ENCODE results near the gene CTSO.
A peak's percentile ranks its signal among the peaks of the same experiment; 100 is the strongest.
"Not testable (repeated sequence)": the region's sequence is repeated elsewhere in the genome, so short reads cannot be mapped to it uniquely, and the experiment has no call there.

Gene CTSO

DNA sequence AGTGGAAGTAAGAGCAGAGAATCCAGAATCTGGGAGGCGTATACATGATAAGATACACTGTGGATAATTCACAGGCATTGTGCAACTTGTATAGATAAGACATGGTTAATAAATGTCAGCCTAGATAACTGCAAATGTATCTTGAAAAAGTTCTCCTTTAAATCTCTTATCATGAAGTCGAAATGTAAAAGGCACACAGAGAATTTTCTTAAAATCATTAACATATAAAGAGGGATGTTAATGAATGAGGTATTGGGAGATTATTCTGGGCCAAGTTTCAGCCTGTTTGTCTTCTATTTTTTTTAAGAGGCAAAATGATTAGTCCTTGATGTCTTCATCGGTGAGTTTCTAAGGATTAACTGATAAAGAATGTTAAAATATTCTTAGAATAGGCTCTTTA is 49.3 kb downstream of the CTSO start:
- DNase-seq: no peak

DNA sequence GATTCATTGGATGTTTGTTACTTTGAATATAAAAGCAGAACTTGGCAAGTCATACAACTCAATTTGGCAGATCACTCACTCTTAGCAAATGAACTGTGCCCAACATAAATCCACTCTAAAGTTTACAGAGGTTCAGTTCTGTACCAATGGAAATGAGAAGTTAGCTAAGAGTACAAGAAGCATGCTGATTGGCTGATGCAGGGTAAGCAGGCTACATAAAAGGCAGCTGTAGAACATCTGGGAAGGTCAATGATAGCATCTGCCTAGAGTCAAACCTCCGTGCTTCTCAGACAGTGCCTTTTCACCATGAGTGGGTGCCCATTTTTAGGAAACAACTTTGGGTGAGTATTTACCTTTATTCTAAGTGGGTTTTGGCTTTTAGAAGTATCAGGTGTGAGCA is 50.2 kb downstream of the CTSO start, which contains the start of gene TDO2:
Gene TDO2 (plus strand): TSS at position 244 of the 400 bp plus-strand sequence. CDS start 63 bp downstream, at position 307.
- no peak for DNase-seq

DNA sequence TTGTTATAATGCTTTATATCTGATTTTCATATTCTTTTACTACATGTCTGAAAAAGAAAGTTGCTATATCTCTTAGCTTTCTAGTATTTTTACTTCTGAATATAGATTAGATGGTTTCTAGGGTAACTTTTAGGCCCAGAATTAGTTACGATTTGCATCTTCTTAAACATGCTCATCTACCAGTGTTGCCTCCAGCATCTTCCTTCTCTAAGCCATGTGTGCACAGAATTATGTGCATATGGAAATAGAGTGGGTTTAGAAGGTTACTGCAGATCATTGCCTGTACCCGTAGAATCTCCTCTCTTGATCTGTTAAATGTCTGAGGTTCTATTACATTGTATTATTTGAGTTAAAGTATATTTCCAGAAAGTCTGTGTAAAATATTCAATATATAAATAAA is 52.7 kb downstream of the CTSO start:
- DNase-seq: no peak

DNA sequence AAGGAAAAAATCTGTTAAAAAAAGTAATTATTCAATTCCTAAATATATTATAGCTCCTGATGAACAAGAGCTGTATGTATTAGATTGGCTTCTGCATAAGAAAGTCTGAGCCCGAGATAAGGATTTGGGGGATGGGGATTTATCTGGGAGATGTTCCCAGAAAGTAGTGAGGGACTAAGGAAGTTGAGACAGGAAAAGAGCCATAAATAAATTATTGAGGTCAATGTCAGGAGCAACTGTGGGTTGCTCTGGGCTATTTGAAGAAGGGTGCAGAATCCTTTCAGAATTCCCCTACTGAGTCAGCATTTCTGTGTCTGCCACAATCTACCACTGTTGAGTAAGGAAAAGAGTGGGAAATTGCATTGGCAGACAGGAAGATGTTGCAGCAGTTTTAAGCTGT is 53.3 kb downstream of the CTSO start:
- DNase-seq: peak in 1 of 2 donors; percentile 11

DNA sequence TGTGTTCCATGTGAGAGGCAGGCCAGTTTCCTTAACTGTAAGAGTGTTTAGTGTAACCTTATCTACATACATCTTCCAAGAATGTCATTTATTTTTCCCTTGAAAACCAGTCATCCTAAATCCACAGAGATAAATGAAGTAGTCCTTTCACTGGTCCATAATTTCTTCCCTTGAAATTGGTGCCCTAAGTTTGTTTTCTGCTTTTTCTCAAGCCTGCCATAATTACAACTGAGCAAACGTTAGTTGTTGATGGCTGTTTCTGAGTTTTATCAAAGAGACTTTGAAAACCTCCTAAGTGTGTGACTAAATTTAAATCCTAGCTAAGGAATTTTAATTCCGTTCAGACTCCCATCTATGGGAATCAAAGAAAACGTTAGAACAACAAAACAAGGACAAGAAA is 53.8 kb downstream of the CTSO start:
- no peak for DNase-seq

DNA sequence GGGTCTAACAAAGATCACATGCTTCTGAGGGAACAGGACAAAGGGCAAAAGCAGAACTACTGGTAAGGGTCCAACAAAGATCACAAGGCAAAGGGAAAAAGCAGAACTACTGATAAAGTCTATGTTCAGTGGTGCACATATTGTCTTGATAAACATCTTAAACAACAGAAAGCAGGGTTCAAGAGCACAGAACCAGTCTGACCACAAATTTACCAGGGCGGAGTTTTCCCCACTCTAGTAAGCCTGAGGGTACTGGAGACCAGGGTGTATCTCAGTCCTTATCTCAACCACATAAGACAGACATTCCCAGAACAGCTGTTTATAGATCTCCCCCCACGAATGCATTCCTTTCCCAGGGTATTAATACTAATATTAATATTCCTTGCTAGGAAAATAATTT is 55.3 kb downstream of the CTSO start:
- not testable (repeated sequence) for DNase-seq

DNA sequence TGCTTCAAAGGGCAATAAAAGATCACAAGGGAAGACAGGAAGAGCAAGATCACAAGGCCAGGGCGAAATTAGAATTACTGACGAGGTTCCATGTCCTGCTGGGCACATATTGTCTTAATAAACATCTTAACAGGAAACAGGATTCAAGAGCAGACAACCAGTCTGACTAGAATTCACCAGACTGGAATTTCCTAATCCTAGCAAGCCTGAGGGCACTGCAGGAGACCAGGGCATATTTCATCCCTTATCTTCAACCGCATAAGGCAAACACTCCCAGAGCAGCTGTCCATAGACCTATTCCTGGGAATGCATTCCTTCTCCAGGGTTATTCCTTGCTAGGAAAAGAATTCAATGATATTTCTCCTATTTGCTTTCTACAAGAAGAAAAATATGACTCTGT is 62.6 kb downstream of the CTSO start:
- no peak for DNase-seq

DNA sequence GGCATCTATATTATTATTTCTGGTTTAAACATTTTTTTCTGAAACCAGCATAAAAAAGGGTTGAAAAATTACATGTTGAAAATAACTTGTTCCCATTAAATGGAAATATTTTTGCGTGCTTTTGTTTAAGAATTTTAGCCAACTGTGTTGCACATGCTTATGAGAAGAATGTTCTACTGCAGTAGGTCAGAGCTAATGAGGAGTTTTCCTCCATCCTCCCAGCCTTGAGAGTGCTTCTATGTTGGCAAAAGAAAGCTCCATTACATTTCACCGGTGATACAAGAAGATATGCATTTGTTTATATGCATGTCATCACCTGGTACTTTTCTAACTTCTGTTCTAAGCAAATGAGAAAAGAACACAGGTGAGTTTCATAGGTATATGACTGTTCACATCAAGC is 63.7 kb downstream of the CTSO start:
- DNase-seq: no peak

DNA sequence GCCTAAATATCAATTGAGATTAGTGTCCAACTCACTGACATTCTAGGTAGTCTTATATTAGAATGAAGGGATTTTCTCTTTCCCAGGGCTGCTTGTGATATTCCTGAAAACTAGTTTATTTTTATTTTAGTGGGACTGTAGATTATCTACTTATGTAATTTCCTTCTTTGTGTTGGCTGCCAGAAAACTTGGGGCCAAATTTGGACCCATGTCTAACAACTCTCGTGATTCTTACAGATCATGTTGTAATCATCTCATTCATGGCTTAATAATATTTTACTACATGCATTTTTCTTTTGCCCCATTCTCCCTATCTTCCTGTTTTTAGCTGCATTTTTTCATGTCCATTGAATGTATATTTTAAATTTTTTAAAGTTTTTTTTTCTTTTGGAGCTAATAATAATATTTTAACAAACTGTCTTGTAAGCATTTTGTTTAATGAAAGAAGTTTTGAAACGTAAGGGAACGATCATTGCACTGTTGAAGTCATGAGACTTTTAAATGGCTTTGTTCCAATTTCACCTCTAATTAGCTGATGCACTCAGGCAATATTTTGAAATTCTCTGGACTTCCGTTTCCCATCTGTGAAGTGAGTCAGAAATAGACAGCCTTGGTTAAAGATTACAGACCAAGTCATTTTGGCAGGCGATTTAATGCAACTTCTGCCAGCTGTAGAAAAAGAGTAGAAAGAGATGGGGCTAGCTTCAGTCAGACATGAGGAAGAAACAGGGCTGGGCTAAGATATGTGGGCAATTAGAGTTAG is 64.5 kb downstream of the CTSO start:
- peak; percentile 33 to 53 for DNase-seq

DNA sequence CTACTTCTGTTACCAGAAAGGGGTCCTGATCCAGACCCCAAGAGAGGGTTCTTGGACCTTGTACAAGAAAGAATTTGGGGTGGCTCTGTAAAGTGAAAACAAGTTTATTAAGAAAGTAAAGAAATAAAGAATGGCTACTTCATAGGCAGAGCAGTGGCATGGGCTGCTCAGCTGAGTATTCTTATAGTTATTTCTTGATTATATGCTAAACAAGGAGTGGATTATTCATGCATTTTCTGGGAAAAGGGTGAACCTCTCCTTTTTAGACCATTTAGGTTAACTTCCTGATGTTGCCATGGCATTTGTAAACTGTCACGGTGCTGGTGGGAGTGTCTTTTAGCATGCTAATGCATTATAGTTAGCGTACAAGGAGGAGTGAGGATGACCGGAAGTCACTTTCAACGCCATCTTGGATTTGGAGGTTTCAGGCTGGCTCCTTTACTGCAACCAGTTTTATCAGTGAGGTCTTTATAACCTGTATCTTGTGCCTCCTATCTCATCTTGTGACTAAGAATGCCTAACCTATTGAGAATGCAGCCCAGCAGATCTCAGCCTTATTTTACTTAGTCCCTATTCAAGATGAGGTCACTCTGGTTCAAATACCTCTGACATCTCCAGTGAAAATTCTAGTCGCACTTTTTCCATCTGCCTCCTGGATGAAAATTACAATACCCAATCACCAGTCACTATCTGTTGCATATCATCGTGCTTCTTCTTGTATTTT is 65.7 kb downstream of the CTSO start:
- no peak for DNase-seq

DNA sequence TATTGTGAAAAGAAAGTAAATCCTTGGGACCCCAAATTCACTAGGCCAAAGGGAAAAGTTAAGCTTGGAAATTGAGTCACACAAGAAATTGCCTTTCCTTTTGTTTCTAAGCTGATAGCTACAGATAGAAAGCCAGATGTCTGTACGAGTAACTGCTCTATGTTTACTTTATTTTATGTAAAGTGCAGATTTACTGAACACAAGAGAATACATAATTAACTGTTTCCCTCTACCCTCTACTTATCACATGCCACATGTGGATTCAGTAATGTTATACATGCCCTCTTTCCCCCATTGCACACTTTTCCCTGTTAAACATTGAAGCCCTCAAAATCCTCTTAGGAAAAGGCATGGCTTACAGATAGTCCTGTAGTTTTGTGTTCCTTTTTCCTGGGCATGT is 66.6 kb downstream of the CTSO start:
- DNase-seq: no peak

DNA sequence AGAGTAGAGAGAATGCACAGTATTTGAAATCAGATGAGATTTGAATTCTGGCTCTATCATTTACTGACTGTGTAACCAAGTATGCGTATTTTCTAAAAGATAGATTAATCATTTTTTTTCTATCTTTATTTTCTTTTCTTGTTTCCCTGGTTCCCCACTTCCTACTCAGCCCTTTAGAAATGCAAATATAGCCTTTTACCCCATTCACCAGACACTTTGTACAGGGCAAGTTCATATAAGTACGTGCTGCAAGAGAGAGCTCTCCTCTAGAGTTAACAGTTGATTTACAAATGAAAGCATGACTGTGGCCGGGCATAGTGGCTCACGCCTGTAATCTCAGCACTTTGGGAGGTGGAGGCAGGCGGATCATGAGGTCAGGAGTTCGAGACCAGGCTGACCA is 68.0 kb downstream of the CTSO start:
- DNase-seq: no peak

DNA sequence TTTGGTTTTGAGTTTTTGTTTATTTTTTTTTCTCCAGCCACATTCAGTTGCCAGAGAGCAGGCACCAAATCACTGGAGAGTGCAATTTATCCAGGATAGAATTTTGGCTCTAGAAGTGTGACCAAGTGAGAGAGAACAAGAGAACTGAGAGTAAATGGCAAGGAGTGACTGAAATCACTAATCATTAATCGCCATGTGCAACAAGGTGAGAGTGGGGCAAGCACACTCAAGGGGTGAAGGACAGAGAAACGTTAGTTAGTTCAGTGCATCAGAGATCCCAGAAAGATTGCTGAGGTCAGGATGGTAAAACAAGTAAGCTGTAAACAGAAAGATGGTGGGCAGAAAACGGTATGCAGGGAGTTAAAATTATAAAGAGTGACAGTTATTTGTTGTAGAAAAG is 69.8 kb downstream of the CTSO start:
- DNase-seq: no peak

DNA sequence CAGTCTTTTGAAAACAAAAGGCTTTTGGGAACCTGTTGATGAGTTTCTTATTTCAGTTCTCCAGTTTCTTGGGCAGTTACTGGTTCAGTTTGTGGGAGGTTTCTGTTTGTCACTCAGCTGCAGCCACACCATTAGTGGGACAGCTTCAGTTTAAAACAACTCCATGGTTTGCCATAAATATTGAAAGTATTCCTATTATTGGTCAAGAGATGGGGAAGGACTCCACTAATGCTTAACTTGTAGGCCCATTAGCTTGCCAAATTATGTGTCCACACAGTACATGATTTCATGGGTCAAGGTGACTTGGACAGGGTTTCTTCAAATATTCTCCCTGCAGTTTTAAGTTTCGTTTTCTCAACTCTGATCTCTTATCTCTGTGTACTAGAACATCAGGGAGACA is 72.1 kb downstream of the CTSO start:
- no peak for DNase-seq

DNA sequence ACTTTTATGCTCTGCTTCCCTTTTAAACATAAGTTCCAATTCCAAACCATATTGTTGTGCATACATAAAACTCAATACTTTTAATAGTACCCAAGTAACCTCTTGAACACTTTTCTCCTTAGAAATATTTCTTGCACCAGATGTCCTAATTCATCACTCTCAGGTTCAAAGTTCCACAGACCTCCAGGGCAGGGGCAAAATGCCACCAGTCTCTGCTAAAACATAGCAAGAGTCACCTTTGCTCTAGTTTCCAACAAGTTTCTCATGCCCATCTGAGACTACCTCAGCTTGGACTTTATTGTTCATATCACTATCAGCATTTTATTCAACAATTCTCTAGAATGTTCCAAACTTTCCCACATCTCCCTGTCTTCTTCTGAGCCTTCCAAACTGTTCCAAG is 73.9 kb downstream of the CTSO start:
- no peak for DNase-seq

DNA sequence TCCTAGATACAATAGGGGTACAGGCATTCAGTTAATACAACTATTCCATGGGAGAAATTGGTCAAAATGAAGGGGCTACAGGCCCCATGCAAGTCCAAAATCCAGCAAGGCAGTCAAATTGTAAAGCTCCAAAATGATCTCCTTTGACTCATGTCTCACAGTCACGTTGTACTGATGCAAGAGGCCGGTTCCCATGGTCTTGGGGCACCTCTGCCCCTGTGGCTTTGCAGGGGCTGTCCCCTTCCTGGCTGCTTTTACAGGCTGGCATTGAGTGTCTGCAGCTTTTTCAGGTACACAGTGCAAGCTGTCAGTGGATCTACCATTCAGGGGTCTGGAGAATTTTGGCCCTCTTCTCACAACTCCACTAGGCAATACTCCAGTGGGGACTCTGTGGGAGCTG is 75.1 kb downstream of the CTSO start:
- DNase-seq: no peak

DNA sequence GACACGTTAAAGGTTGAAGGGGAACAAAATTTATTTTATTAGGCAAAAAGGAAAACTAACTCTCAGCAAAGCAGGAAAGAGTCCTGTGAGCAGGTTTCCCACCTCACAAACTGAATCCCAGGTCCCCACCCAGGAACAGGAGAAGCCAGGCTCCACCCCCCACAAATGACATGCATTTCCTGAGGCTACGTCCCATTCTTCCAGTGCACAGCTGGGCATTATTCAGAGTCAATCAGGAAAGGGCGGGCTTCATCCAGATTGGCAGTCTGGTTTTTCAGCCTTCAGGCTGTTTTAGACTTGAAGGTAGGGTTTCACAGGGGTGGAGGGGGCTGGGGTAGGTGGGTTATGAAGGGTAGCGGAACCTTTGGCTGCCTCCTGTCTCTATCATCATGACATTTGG is 75.7 kb downstream of the CTSO start:
- no peak for DNase-seq

DNA sequence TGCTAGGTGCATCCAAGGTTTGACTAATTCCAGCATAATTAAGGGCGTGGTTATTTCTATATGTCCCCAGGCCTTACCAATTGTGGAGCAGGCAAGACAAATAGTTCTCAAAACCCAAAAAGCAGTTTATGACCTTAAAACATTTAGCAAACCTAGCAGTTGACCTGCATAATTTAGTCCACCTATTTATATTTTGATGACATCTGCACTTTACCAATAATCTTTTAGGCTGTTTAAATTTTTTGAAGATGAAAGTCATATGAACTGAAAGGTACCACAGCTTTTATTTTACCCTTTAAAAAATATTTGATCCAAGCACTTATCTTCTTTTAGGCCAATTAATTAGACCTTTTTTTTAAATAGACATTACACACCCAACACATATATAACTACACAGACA is 77.8 kb downstream of the CTSO start:
- DNase-seq: no peak
